Measurements from ENCODE around the gene ELMO2.

Gene ELMO2

GRCh38 chr20:46408281-46408731 lies 1.9 kb upstream of the ELMO2 start:
- DNase-seq (ENCODE audit: low read depth) = no peak
- no peak for TF ChIP-seq CTCF (IDR thresholded peaks at IDR 0.05; ENCODE audit: low read depth, low read length, missing control alignments)
- H3K4me3 ChIP-seq (ENCODE audit: low read depth, low read length) = no peak overlapping the region
- in situ Hi-C loops (cut with HindIII; ENCODE audit: low sequenced_read_pairs) = no loop called here

DNA sequence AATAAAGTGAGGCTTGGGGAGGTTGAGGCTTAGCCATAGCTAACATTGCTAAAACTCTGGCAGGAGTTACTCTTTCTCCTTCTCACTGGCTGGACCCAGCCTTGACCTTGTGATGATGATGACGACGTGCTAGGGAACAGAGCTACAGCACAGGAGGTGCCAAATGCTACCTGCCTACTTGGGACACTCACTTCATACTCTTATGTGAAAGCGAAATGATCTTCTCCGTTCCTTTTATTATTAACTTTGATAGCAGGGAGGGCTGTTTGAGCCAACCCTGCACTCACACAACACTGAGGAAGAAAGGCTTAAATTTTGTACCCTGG lies 1.2 kb upstream of the ELMO2 start:
- no peak for TF ChIP-seq CTCF (IDR thresholded peaks at IDR 0.05; ENCODE audit: low read depth, low read length, missing control alignments)

DNA sequence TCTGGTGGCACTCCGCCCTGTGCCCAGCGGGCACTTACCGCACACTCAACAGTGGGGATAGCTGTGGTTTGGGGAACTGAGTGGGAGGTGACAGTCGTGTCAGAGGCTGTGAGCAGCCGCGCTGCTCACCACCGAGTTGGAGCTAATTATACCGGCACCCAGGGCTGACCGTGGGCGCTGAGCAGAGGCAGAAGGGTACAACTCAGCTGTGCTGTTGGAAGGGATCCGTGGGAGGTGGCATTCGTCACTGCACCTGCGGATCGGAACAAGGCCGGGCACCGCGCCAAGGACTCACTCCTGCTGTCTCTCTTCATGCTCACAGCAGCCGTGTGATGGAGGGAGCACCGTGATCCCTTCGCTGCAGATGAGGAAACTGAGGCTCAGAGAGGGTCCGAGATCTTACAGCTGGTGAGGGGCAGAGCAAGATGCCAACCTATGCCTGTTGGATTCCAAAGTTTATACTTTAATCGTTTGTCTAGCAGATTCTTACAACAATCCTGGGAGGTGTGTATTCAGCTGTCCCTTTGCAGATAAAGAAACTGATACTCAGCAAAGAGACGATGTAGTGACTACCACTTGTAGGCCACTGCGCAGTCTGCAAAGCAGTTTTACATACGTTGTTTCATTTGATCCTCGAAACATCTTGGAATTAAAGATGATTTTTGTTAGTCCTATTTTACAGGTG lies 713 bp upstream of the ELMO2 start:
- TF ChIP-seq CTCF (IDR thresholded peaks at IDR 0.05; ENCODE audit: low read depth, low read length, missing control alignments) = no peak
- DNase-seq (ENCODE audit: low read depth) = no peak
- H3K4me3 ChIP-seq (ENCODE audit: low read depth, low read length) = peak overlapping the region; percentile 79
- in situ Hi-C loops (cut with HindIII; ENCODE audit: low sequenced_read_pairs) = no loop called here

More for the DNA sequence above, 1.2 kb upstream of the ELMO2 start:
- DNase-seq (ENCODE audit: low read depth) = no peak
- in situ Hi-C loops (cut with HindIII; ENCODE audit: low sequenced_read_pairs) = no loop called here
- H3K4me3 ChIP-seq (ENCODE audit: low read depth, low read length) = no peak overlapping the region

- peak; percentile 15 for DNase-seq (ENCODE audit: low read depth)
- no peak for TF ChIP-seq CTCF (IDR thresholded peaks at IDR 0.05; ENCODE audit: low read depth, low read length, missing control alignments)
- H3K4me3 ChIP-seq (ENCODE audit: low read depth, low read length) = no peak overlapping the region
- in situ Hi-C loops (cut with HindIII; ENCODE audit: low sequenced_read_pairs) = no loop called here
These were observed 4.0 kb downstream of the ELMO2 start for GRCh38 chr20:46402331-46402811.

GRCh38 chr20:46401478-46401860 lies 4.9 kb downstream of the ELMO2 start:
- in situ Hi-C loops (cut with HindIII; ENCODE audit: low sequenced_read_pairs) = no loop called here
- TF ChIP-seq CTCF (IDR thresholded peaks at IDR 0.05; ENCODE audit: low read depth, low read length, missing control alignments) = no peak
- no peak overlapping the region for H3K4me3 ChIP-seq (ENCODE audit: low read depth, low read length)
- no peak for DNase-seq (ENCODE audit: low read depth)

GRCh38 chr20:46400828-46401477 lies 5.5 kb downstream of the ELMO2 start:
- DNase-seq (ENCODE audit: low read depth) = no peak
- no peak for TF ChIP-seq CTCF (IDR thresholded peaks at IDR 0.05; ENCODE audit: low read depth, low read length, missing control alignments)
- no peak overlapping the region for H3K4me3 ChIP-seq (ENCODE audit: low read depth, low read length)
- in situ Hi-C loops (cut with HindIII; ENCODE audit: low sequenced_read_pairs) = no loop called here

Measured in astrocyte of the cerebellum (primary cell).